Neutrophil (primary cell): ENCODE data around the gene MBTPS1.

Experiments used
- H3K27ac ChIP-seq: fragments of 200-600 bp; sonication (generic); 2 replicates; pipeline ENCODE4 v1.5.1; 2016; ENCODE audit warnings: mild to moderate bottlenecking, moderate library complexity
- H3K27me3 ChIP-seq: fragments of 200-600 bp; sonication (generic); 2 replicates; pipeline ENCODE4 v1.6.0; 2016; ENCODE audit warnings: mild to moderate bottlenecking
- H3K36me3 ChIP-seq: fragments of 200-600 bp; sonication (generic); 2 replicates; pipeline ENCODE4 v1.5.1; 2017
- H3K4me1 ChIP-seq, 2 experiments: fragments of 200-600 bp in 1 of 2; sonication (generic) in 1 of 2; 1 replicate in 1 of 2; 2 replicates in 1 of 2; pipeline versions ENCODE4 v1.5.1 to v1.6.1; 2013 to 2016; ENCODE audit warnings: low read depth in 1 of 2, low read length in 1 of 2, mild to moderate bottlenecking in 1 of 2, moderate library complexity in 1 of 2; ENCODE audit not compliant: control insufficient read depth in 1 of 2, insufficient read depth in 1 of 2
- H3K4me3 ChIP-seq, 2 experiments: fragments of 200-600 bp in 1 of 2; sonication (generic) in 1 of 2; 1 replicate in 1 of 2; 2 replicates in 1 of 2; pipeline ENCODE4 v1.5.1; 2013 to 2016; ENCODE audit warnings: low read depth in 1 of 2, low read length in 1 of 2, mild to moderate bottlenecking in 1 of 2, moderate library complexity in 1 of 2
- H3K9me3 ChIP-seq: fragments of 200-600 bp; sonication (generic); 2 replicates; pipeline ENCODE4 v1.5.1; 2016
- CTCF ChIP-seq: fragments of 200-600 bp; sonication (generic); IDR thresholded peaks from 2 replicates; pipeline ENCODE4 v1.5.1; 2016; ENCODE audit warnings: antibody characterized with exemption

MBTPS1 gene

GRCh38 chr16:84032458-84033178 is 84.1 kb downstream of the MBTPS1 start:
- no peak for TF ChIP-seq CTCF
- peaks cover 16 to 27% of the 10 kb centered on the region in 2 experiments for H3K4me1 ChIP-seq
- H3K4me3 ChIP-seq: no peak overlapping the region
- no peaks in the 10 kb centered on the region for H3K36me3 ChIP-seq
- peaks cover 64% of the 10 kb centered on the region for H3K27me3 ChIP-seq
- H3K27ac ChIP-seq: no peak overlapping the region
- no peaks in the 10 kb centered on the region for H3K9me3 ChIP-seq

- Histone ChIP-seq H3K36me3 (no peaks in the 10 kb centered on the region), H3K4me1 (peaks cover 16 to 28% of the 10 kb centered on the region in 2 experiments), H3K27me3 (peaks cover 69% of the 10 kb centered on the region), H3K4me3 (no peak overlapping the region), H3K9me3 (no peaks in the 10 kb centered on the region), H3K27ac (no peak overlapping the region)
- TF ChIP-seq CTCF: no peak
Measured at GRCh38 chr16:84031556-84031955, 85.2 kb downstream of the MBTPS1 start.

GRCh38 chr16:84029297-84030047 is 87.3 kb downstream of the MBTPS1 start:
- H3K27me3 ChIP-seq: peaks cover 72% of the 10 kb centered on the region
- no peaks in the 10 kb centered on the region for H3K9me3 ChIP-seq
- H3K4me1 ChIP-seq: peaks cover 16 to 28% of the 10 kb centered on the region in 2 experiments
- no peaks in the 10 kb centered on the region for H3K36me3 ChIP-seq
- no peak for TF ChIP-seq CTCF
- peak overlapping the region; percentile 64 for H3K27ac ChIP-seq
- H3K4me3 ChIP-seq: peak overlapping the region in 1 of 2 experiments; percentile 15

GRCh38 chr16:84027625-84028024 is 89.1 kb downstream of the MBTPS1 start:
- no peak for TF ChIP-seq CTCF
- no peak overlapping the region for H3K27ac ChIP-seq
- H3K9me3 ChIP-seq: no peaks in the 10 kb centered on the region
- peaks cover 73% of the 10 kb centered on the region for H3K27me3 ChIP-seq
- no peaks in the 10 kb centered on the region for H3K36me3 ChIP-seq
- peaks cover 16 to 28% of the 10 kb centered on the region in 2 experiments for H3K4me1 ChIP-seq
- H3K4me3 ChIP-seq: no peak overlapping the region

- peaks cover 16 to 28% of the 10 kb centered on the region in 2 experiments for H3K4me1 ChIP-seq
- no peaks in the 10 kb centered on the region for H3K36me3 ChIP-seq
- no peak overlapping the region for H3K4me3 ChIP-seq
- no peak overlapping the region for H3K27ac ChIP-seq
- H3K27me3 ChIP-seq: peaks cover 73% of the 10 kb centered on the region
- no peak for TF ChIP-seq CTCF
- no peaks in the 10 kb centered on the region for H3K9me3 ChIP-seq
Measured at GRCh38 chr16:84026606-84027005, 90.1 kb downstream of the MBTPS1 start.
